ENCODE data around the gene KIF5B. TPM values are rescaled to one million over a fixed set of nuclear protein-coding genes. Genes with fewer than 3 reads are reported as not detected.

The KIF5B gene
- total and polyA plus RNA-seq, 2 of the 8 experiments (the other 6 are each of a cell fraction or from before 2014, with no cell fraction given), result 9.8 to 68.4 TPM

GRCh38 chr10:32060347-32060746 lies 4.1 kb upstream of the KIF5B start:
- POLR2A ChIA-PET (ENCODE audit: partially characterized antibody), result no interaction called here
- no peak overlapping the region for H2BK12ac ChIP-seq (ENCODE audit: low read depth, low read length)
- TF ChIP-seq SIN3A (conservative IDR thresholded peaks at IDR 0.05 in 1 of 2, IDR thresholded peaks at IDR 0.05 in 1 of 2; ENCODE audit: low read depth in 1 of 2, low read length in 2 of 2) (no peak), SIX5 (IDR thresholded peaks at IDR 0.05; ENCODE audit: low read depth, low read length) (no peak), BCL11A (IDR thresholded peaks at IDR 0.05; ENCODE audit: low read depth in 2 of 2, low read length in 2 of 2) (no peak), SIRT6 (IDR thresholded peaks at IDR 0.05; ENCODE audit: low read length) (no peak), CEBPB (IDR thresholded peaks at IDR 0.05; ENCODE audit: low read depth, low read length) (no peak), BRCA1 (IDR thresholded peaks at IDR 0.05; ENCODE audit: low read depth, low read length) (no peak), CHD1 (IDR thresholded peaks at IDR 0.05; ENCODE audit: low read depth, low read length) (no peak), GTF2F1 (IDR thresholded peaks at IDR 0.05; ENCODE audit: borderline replicate concordance, low read depth, low read length) (no peak), JUN (IDR thresholded peaks at IDR 0.05; ENCODE audit: low read depth, low read length) (no peak), RAD21 (IDR thresholded peaks at IDR 0.05 in 1 of 2, conservative IDR thresholded peaks at IDR 0.05 in 1 of 2; ENCODE audit: low read depth in 2 of 2, low read length in 2 of 2) (no peak), EZH2 (IDR thresholded peaks at IDR 0.05; ENCODE audit: low read depth, low read length, severe bottlenecking) (no peak), POLR2AphosphoS5 (IDR thresholded peaks at IDR 0.05; ENCODE audit: low read depth, low read length) (no peak)
- TF ChIP-seq, protein P1, sequence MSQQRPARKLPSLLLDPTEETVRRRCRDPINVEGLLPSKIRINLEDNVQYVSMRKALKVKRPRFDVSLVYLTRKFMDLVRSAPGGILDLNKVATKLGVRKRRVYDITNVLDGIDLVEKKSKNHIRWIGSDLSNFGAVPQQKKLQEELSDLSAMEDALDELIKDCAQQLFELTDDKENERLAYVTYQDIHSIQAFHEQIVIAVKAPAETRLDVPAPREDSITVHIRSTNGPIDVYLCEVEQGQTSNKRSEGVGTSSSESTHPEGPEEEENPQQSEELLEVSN (IDR thresholded peaks at IDR 0.05), result no peak

More at GRCh38 chr10:32060347-32060746, 4.1 kb upstream of the KIF5B start:
- no peak overlapping the region for H2BK20ac ChIP-seq (ENCODE audit: low read length)
- no peak for FAIRE-seq
- no peak overlapping the region for H2BK120ac ChIP-seq (replicated peaks; ENCODE audit: low read depth, low read length)
- no peak overlapping the region for H2BK15ac ChIP-seq (ENCODE audit: low read length)
- no peak overlapping the region for H3K56ac ChIP-seq (replicated peaks; ENCODE audit: insufficient read length, low read depth, low read length)
- no peak overlapping the region for H4K8ac ChIP-seq (ENCODE audit: extremely low read depth, insufficient read depth, low read length)
- no peak overlapping the region for H4K5ac ChIP-seq (ENCODE audit: insufficient read length, low read depth, low read length)
- no peaks in the 10 kb centered on the region for H3K9me3 ChIP-seq (ENCODE audit: insufficient read depth in 2 of 2, low read depth in 1 of 2, low read length in 1 of 2)
- H4K91ac ChIP-seq (replicated peaks; ENCODE audit: insufficient read length, low read length), result no peak overlapping the region
- no peak overlapping the region for H2BK5ac ChIP-seq (ENCODE audit: low read depth, low read length)
- H3K14ac ChIP-seq (ENCODE audit: insufficient read length), result no peak overlapping the region
- H3K36me3 ChIP-seq (ENCODE audit: control insufficient read depth in 2 of 4, insufficient read depth in 4 of 4, low read length in 3 of 4), result no peaks in the 10 kb centered on the region
- no peaks in the 10 kb centered on the region for H3K79me1 ChIP-seq (ENCODE audit: low read depth, low read length)
- no peak overlapping the region for H3K27ac ChIP-seq (ENCODE audit: low read depth, low read length)
- no peak overlapping the region for H3K4me3 ChIP-seq (ENCODE audit: extremely low read depth in 1 of 4, insufficient read depth in 2 of 4, low read depth in 3 of 4, low read length in 4 of 4)
- no peak overlapping the region for H2AK5ac ChIP-seq (ENCODE audit: low read depth, low read length)
- CTCF ChIA-PET (ENCODE audit: partially characterized antibody), result interaction anchor here (0.6 kb wide), 1 partner anchor 63 kb away, joined by 3 read pairs; no protein-coding TSS in a partner anchor
- peaks cover 4% of the 10 kb centered on the region; the same call in 1 of the 2 replicates for H3K23me2 ChIP-seq (ENCODE audit: low read depth, low read length)
- 98% methylated on average over 4 of the region's 4 CpGs; no CpG with 5 or more reads in 1 of the 2 experiments for WGBS, 2 experiments (ENCODE audit: extremely low coverage in 1 of 2, insufficient coverage in 1 of 2, insufficient read length in 1 of 2, insufficient replicate concordance in 2 of 2, low coverage in 1 of 2, low lambda C conversion rate in 2 of 2, missing lambda C conversion rate in 1 of 2)
- no peak overlapping the region for H3K18ac ChIP-seq (ENCODE audit: extremely low read depth, low read length)
- H3K23ac ChIP-seq (ENCODE audit: insufficient read length), result no peak overlapping the region
- DNase-seq (ENCODE audit: low read depth in 1 of 2, low spot score in 2 of 2), result no peak
- no peak overlapping the region for H2AFZ ChIP-seq (ENCODE audit: low read length)
- H4K20me1 ChIP-seq (replicated peaks in 1 of 2; ENCODE audit: control insufficient read depth in 1 of 2, insufficient read depth in 2 of 2, low read length in 2 of 2), result peaks cover under 1% of the 10 kb centered on the region in 2 experiments
- H3K27me3 ChIP-seq (replicated peaks in 1 of 4; ENCODE audit: control insufficient read depth in 3 of 4, extremely low read depth in 1 of 4, insufficient read depth in 3 of 4, low read length in 3 of 4), result no peaks in the 10 kb centered on the region
- peaks cover under 1 to 6% of the 10 kb centered on the region in 2 experiments for H3K79me2 ChIP-seq (ENCODE audit: control insufficient read depth in 1 of 2, insufficient read depth in 2 of 2, low read length in 2 of 2)
- peaks cover 0 to 3% (median 0%) of the 10 kb centered on the region in 4 experiments; a peak in 2 of 7 replicates for H3K4me1 ChIP-seq (replicated peaks in 1 of 4; ENCODE audit: control insufficient read depth in 3 of 4, insufficient read depth in 4 of 4, low read length in 3 of 4)
- no peak overlapping the region for H3K9ac ChIP-seq (replicated peaks in 1 of 4; ENCODE audit: extremely low read depth in 1 of 4, low read depth in 3 of 4, low read length in 3 of 4)
- no peak overlapping the region for H3K4me2 ChIP-seq (ENCODE audit: insufficient read depth in 1 of 2, low read depth in 2 of 2, low read length in 2 of 2)
- no peak overlapping the region for H3K4ac ChIP-seq (replicated peaks; ENCODE audit: insufficient read length, low read depth, low read length)
